HG03342 (cell line): Measurements from ENCODE around the gene GMDS.
A peak's percentile ranks its signal among the peaks of the same experiment; 100 is the strongest.

Experiments used
- ATAC-seq: cut with Tn5 transposase; IDR thresholded peaks from one replicate; pipeline ENCODE4 v1.9.1; 2021; ENCODE audit warnings: mild to moderate bottlenecking, moderate library complexity; ENCODE audit not compliant: unreplicated experiment

The GMDS gene

DNA sequence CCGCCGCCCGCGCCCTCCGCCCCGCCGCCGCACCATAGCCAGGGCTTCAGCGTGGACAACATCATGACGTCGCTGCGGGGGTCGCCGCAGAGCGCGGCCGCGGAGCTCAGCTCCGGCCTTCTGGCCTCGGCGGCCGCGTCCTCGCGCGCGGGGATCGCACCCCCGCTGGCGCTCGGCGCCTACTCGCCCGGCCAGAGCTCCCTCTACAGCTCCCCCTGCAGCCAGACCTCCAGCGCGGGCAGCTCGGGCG, 634.2 kb downstream of the GMDS start:
- no peak for ATAC-seq

- peak; percentile 7 for ATAC-seq
Observed at GRCh38 chr6:1610497-1611321, 634.7 kb downstream of the GMDS start.

- ATAC-seq = peak; percentile 56
Observed at GRCh38 chr6:1609648-1610496, 635.5 kb downstream of the GMDS start, which contains the start of gene FOXC1. Gene FOXC1 (plus strand): TSS chr6:1609915. CDS start chr6:1610446, 531 bp downstream.

DNA sequence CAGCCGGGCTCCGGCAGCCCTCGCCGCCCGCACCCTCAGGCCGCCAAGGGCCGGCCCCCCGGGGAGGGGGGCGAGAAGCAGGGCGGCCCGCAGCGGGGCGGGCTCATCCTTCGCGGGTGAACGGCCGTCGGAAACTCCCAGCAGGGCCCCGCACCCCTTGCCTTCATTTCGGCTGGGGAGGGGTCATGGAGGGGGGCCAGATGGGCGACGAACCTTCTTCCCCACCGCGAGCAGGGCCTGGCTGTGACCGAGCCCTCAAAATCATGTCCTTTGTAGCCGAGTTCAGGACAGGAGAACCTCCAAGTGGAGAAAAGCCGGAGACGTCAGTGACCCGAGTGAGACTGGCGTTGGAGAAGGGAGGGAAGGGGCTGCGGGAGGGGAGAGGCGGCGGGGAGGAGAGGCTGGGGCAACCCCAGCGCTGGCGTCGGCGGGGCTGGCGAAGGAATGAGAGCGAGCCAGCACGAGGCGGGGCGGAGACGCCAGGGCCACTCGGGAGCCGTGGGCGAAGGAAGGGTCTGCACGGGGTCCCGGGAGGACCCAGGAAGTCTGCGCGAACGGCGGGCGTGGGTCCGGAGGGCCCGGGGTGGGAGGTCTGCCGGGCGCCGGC, 636.3 kb downstream of the GMDS start:
- ATAC-seq = no peak

GRCh38 chr6:1608222-1609040, 637.0 kb downstream of the GMDS start:
- no peak for ATAC-seq

- ATAC-seq = no peak
Observed at GRCh38 chr6:1607516-1608221, 637.7 kb downstream of the GMDS start.

GRCh38 chr6:1606780-1607515, 638.5 kb downstream of the GMDS start:
- no peak for ATAC-seq

GRCh38 chr6:1605893-1606779, 639.3 kb downstream of the GMDS start:
- no peak for ATAC-seq

GRCh38 chr6:1605004-1605892, 640.2 kb downstream of the GMDS start:
- no peak for ATAC-seq

GRCh38 chr6:1604158-1605003, 641.0 kb downstream of the GMDS start:
- ATAC-seq = peak; percentile 63

- no peak for ATAC-seq
Observed at GRCh38 chr6:1603708-1604107, 641.7 kb downstream of the GMDS start.

GRCh38 chr6:1602049-1602713, 643.2 kb downstream of the GMDS start:
- no peak for ATAC-seq

DNA sequence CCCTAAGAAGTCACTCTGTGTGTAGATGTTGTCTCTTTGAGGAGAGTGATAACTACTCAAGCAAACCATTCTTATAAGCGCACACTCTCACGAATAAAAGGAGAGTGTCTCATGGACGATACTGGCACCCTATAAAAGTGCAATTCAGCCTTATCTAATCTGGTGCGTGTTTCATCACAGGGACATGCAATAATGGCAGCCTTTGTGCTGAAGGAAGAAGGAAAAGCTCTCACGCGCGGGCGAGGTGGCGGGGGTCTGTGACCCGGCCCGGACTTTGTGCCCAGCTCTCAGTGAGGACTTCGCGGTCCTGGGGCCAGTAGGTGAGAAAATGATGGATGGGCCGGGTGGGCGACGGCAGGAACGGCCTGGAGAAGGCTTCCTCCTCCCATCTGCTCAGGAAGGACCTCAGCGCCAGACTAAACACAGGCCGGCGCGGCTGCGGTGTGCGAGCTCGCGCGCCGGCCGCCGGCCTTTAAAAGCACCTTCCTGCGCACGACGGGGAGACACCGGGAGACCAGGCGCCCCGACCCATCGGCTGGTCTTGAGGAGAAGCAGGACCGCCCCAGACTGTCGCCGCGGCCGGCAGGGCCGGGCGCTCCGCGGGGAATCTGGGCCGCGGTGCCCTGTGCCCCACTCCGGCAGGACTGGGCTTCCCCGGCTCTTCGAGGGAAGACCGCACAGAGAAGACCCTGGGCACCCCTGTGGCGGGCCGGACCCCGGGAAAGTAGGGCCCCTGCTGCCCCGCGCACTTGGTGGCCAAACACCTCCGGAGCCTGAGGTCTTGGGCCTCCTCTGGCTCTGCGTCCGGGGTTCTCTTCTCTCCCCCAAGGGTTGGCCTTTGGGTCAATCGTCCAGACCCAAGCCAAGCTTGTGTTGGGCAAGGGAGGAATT, 644.0 kb downstream of the GMDS start:
- no peak for ATAC-seq

DNA sequence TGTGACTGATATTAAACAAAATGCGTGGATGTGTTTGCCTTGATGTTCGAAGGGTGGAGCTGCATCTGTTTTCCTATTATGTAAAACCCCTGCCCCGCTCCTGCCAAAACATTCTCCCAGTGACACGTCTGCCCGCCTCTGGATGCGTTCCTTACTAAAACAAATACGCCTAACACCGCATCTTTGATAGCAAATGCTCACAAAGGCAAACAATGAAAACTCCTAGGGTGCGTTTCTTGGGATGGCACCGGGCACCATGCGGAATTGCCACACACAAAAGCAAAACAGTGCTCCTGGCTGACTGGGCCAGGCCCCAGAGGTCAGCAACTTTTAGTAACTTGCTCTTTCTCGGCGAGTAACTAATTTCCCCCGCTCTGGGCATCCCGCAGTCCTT, 644.6 kb downstream of the GMDS start:
- ATAC-seq = no peak

DNA sequence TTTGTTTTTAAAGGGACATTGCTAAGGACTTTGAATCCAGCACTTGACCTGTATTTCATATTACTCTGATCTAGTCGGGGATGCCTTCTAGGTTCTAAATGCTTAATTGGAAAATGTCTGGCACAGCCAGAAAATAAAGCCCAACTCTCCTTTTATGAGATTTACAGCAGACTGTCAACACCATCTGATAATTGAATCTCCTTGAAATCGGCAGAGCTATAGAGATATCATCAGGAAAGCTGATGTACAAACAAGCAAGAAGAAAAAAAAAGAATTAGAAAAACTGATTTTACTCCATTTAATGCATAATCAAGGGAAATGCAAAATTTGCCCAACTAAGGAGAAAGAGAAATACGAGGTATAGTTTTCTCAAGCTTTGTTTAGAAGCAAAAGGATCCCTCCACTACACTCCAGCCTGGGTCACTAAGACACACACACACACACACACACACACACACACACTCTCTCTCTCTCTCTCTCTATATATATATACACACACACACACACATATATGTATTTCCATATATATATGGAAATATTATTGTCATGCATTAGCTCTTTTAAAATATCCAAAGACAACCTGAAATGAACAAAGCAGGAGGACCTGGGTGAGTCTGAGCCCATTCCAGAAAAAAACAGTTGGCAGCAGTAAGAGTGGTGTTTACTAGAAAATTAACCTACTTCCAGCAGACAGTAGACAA, 645.2 kb downstream of the GMDS start:
- ATAC-seq = no peak
